IMR-90 (cell line): Measurements from ENCODE around the gene COL5A1. TPM values are rescaled to one million over a fixed set of nuclear protein-coding genes. Genes with fewer than 3 reads are reported as not detected.
A peak's percentile ranks its signal among the peaks of the same experiment; 100 is the strongest.

Experiments used
- ATAC-seq: fragments of 200-7000 bp; cut with Tn5 transposase; 2 replicates; pipeline ENCODE4 v1.9.1; 2020; ENCODE audit warnings: low read depth, mild to moderate bottlenecking, moderate library complexity
- BruUV-seq: library from RNA; stranded (reverse); fragments of 400-500 nt; replicated peaks from 2 replicates; lab custom pipeline; 2021; lab: Mats Ljungman, UMichigan
- CTCF ChIA-PET: fragments of 300-600 bp; formaldehyde crosslinking; extraction: SDS; loops from one replicate; lab custom pipeline; 2021; ENCODE audit warnings: antibody characterized with exemption; lab: Yijun Ruan, JAX
- POLR2A ChIA-PET: fragments of 300-600 bp; sonication (Branson Sonifier 250); formaldehyde crosslinking; loops from one replicate; lab custom pipeline; 2022; ENCODE audit warnings: antibody characterized with exemption; ENCODE audit not compliant: unreplicated experiment; lab: Charles Lee
- DNase-seq: peaks from one replicate; pipeline ENCODE4 v3.0.0; 2013
- H2AFZ ChIP-seq: replicated peaks from 2 replicates; pipeline ENCODE3; 2013; ENCODE audit warnings: low read length, mild to moderate bottlenecking; ENCODE audit not compliant: poor library complexity
- H2AK5ac ChIP-seq: 2 replicates; pipeline ENCODE4 v1.6.1; 2013; ENCODE audit warnings: low read depth, low read length, inconsistent platforms
- H2AK9ac ChIP-seq: replicated peaks from 2 replicates; pipeline ENCODE3; 2013; ENCODE audit warnings: mild to moderate bottlenecking, low read depth, low read length, moderate library complexity; ENCODE audit not compliant: poor library complexity
- H2BK120ac ChIP-seq: 2 replicates; pipeline ENCODE4 v1.6.1; 2013; ENCODE audit warnings: low read depth, low read length, inconsistent platforms
- H2BK15ac ChIP-seq: 3 replicates; pipeline ENCODE4 v1.6.1; 2013; ENCODE audit warnings: low read depth, low read length, inconsistent platforms
- H2BK20ac ChIP-seq: 2 replicates; pipeline ENCODE4 v1.6.1; 2013; ENCODE audit warnings: low read depth, mild to moderate bottlenecking, inconsistent platforms, low read length, moderate library complexity
- H2BK5ac ChIP-seq: 2 replicates; pipeline ENCODE4 v1.6.1; 2013; ENCODE audit warnings: mild to moderate bottlenecking, low read depth, low read length, inconsistent platforms; ENCODE audit not compliant: poor library complexity, severe bottlenecking
- H3K14ac ChIP-seq: replicated peaks from 2 replicates; pipeline ENCODE4 v1.6.1; 2013; ENCODE audit warnings: low read depth, low read length, inconsistent platforms
- H3K18ac ChIP-seq: 2 replicates; pipeline ENCODE4 v1.6.1; 2013; ENCODE audit warnings: low read depth, low read length, control low read depth
- H3K23ac ChIP-seq: 2 replicates; pipeline ENCODE4 v1.6.1; 2013; ENCODE audit warnings: low read depth, low read length, inconsistent platforms
- H3K27ac ChIP-seq: 2 replicates; pipeline ENCODE4 v1.5.1; 2013; ENCODE audit warnings: mild to moderate bottlenecking, control low read depth, low read length; ENCODE audit not compliant: insufficient read depth
- H3K27me3 ChIP-seq: 2 replicates; pipeline ENCODE4 v1.6.1; 2013; ENCODE audit warnings: low read length; ENCODE audit not compliant: control insufficient read depth, insufficient read depth
- H3K36me3 ChIP-seq: 2 replicates; pipeline ENCODE4 v1.6.1; 2013; ENCODE audit warnings: low read length, mixed read lengths; ENCODE audit not compliant: control insufficient read depth, insufficient read depth
- H3K4ac ChIP-seq: 2 replicates; pipeline ENCODE4 v1.6.1; 2013; ENCODE audit warnings: low read depth, low read length, inconsistent platforms
- H3K4me1 ChIP-seq: 2 replicates; pipeline ENCODE4 v1.6.1; 2013; ENCODE audit warnings: low read length, mixed read lengths; ENCODE audit not compliant: control insufficient read depth, insufficient read depth
- H3K4me2 ChIP-seq: 2 replicates; pipeline ENCODE4 v1.6.1; 2013; ENCODE audit warnings: low read depth, mild to moderate bottlenecking, control low read depth, low read length, moderate library complexity
- H3K4me3 ChIP-seq: 2 replicates; pipeline ENCODE4 v1.5.1; 2013; ENCODE audit warnings: low read depth, mild to moderate bottlenecking, control low read depth, low read length, moderate library complexity; ENCODE audit not compliant: insufficient read depth
- H3K56ac ChIP-seq: 2 replicates; pipeline ENCODE4 v1.6.1; 2013; ENCODE audit warnings: low read length, inconsistent platforms; ENCODE audit not compliant: insufficient read depth; ENCODE audit errors: extremely low read depth
- H3K79me1 ChIP-seq, 2 experiments: 2 replicates each; pipeline ENCODE4 v1.6.1; 2013; ENCODE audit warnings: low read length in 2 of 2, inconsistent platforms in 1 of 2, low read depth in 1 of 2
- H3K9ac ChIP-seq: 2 replicates; pipeline ENCODE4 v1.6.1; 2013; ENCODE audit warnings: low read depth, low read length, control low read depth
- H3K9me1 ChIP-seq: 2 replicates; pipeline ENCODE4 v1.6.1; 2013; ENCODE audit warnings: low read length, inconsistent platforms; ENCODE audit not compliant: insufficient read depth
- H3K9me3 ChIP-seq: 2 replicates; pipeline ENCODE4 v1.6.1; 2013; ENCODE audit warnings: low read length; ENCODE audit not compliant: control insufficient read depth, insufficient read depth
- H4K20me1 ChIP-seq: 2 replicates; pipeline ENCODE4 v1.6.1; 2013; ENCODE audit warnings: low read length, inconsistent platforms; ENCODE audit not compliant: insufficient read depth
- H4K5ac ChIP-seq: 2 replicates; pipeline ENCODE4 v1.6.1; 2013; ENCODE audit warnings: mild to moderate bottlenecking, low read depth, low read length, control low read depth
- H4K8ac ChIP-seq, 2 experiments: 2 replicates each; pipeline ENCODE4 v1.6.1; 2013; ENCODE audit warnings: low read depth in 2 of 2, low read length in 2 of 2, control low read depth in 1 of 2, inconsistent platforms in 1 of 2
- H4K91ac ChIP-seq: 2 replicates; pipeline ENCODE4 v1.6.1; 2013; ENCODE audit warnings: low read depth, low read length, inconsistent platforms; ENCODE audit not compliant: insufficient read depth
- BHLHE40 ChIP-seq: fragments of 150-350 bp; IDR thresholded peaks from 2 replicates; pipeline ENCODE4 v1.6.1; 2016; ENCODE audit warnings: mild to moderate bottlenecking, low read depth, low read length
- CEBPB ChIP-seq: IDR thresholded peaks from 2 replicates; pipeline ENCODE4 v1.6.1; 2012; ENCODE audit warnings: low read depth, low read length, improper control_type of control experiment
- CHD1 ChIP-seq: IDR thresholded peaks from 2 replicates; pipeline ENCODE4 v1.6.1; 2012; ENCODE audit warnings: low read depth, low read length, improper control_type of control experiment
- FOS ChIP-seq: fragments of 150-350 bp; IDR thresholded peaks from 2 replicates; pipeline ENCODE4 v1.6.1; 2016; ENCODE audit warnings: low read depth, low read length
- MXI1 ChIP-seq: IDR thresholded peaks from 2 replicates; pipeline ENCODE4 v1.6.1; 2012; ENCODE audit warnings: low read depth, mild to moderate bottlenecking, low read length, moderate library complexity, borderline replicate concordance
- RCOR1 ChIP-seq: IDR thresholded peaks from 2 replicates; pipeline ENCODE4 v1.6.1; 2012; ENCODE audit warnings: mild to moderate bottlenecking, low read length, improper control_type of control experiment; ENCODE audit not compliant: insufficient replicate concordance
- WGBS, 2 experiments: methylation state at CpG; one replicate each; pipeline versions ENCODE4 v1.1.5 to v1.1.7; 2013; ENCODE audit warnings: missing lambda C conversion rate in 2 of 2; ENCODE audit not compliant: insufficient read length in 1 of 2; ENCODE audit errors: extremely low coverage in 2 of 2; 5-methylcytosine and 5-hydroxymethylcytosine counted together
- dilution Hi-C: fragments of 300-500 bp; cut with HindIII; formaldehyde crosslinking; loops from one replicate; pipeline ENCODE4 v1.14.3; 2018; ENCODE audit warnings: low sequenced_read_pairs; ENCODE audit not compliant: unreplicated experiment
- in situ Hi-C: fragments of 300-500 bp; cut with MboI; formaldehyde crosslinking; loops from 3 replicates; pipeline ENCODE4 v1.14.3; 2019; ENCODE audit warnings: low sequenced_read_pairs, inconsistent platforms, mixed read lengths
- intact Hi-C: fragments of 100-400 bp; cut with micrococcal nuclease; formaldehyde crosslinking; loops from 2 replicates; pipeline ENCODE4 v1.10.0; 2022
- polyA plus RNA-seq, 3 experiments: library from polyadenylated mRNA; depleted of rRNA; stranded (reverse); fragments of >200 nt; gene quantifications; 2 replicates each; pipeline ENCODE4 v1.2.3, GENCODE V29; 2012; ENCODE audit warnings: low replicate concordance in 1 of 3
- total RNA-seq: library from RNA; depleted of rRNA; stranded (reverse); fragments of >200 nt; gene quantifications from 2 replicates; pipeline ENCODE4 v1.2.3, GENCODE V29; 2012

COL5A1 gene
- total and polyA plus RNA-seq, 2 of the 4 experiments (the other 2 are of a cell fraction) = 19.2 to 173 TPM

DNA sequence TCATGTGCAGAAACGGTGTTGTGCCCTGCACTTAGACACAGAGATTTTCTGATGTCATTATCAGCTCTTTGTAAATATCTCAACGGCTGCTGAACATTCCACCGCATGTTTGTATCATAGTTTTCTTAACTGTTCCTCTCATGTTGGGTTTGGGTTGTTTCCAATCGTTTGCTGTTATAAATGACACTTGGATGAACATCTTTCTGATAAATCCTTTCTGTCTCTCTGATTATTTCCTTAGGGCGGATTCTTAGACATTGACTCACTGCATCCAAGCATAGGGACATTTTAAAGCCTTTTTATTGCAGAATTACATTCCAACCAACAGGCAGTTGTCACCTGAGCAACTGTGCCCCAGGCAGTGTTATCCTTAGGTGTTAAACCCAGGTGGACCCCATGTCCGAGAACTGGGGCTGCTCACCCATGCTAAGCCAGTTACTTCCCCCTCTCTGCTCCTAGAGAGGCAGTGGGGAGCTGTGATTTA, 28.5 kb downstream of the COL5A1 start:
- H4K5ac ChIP-seq = no peak overlapping the region
- H3K9me1 ChIP-seq = peaks cover 62% of the 10 kb centered on the region
- H3K9ac ChIP-seq = no peak overlapping the region
- no peak overlapping the region for H3K4me3 ChIP-seq
- peaks cover 21% of the 10 kb centered on the region for H3K36me3 ChIP-seq
- H2BK15ac ChIP-seq = no peak overlapping the region
- WGBS, 2 experiments = 0% methylated on average over 1 of the region's 6 CpGs; no CpG with 5 or more reads in 1 of the 2 experiments
- H2AK5ac ChIP-seq = peak overlapping the region; percentile 21; the same call in 1 of the 2 replicates
- ATAC-seq (peak; percentile 75), DNase-seq (peak; percentile 94)
- H3K9me3 ChIP-seq = no peaks in the 10 kb centered on the region
- in situ Hi-C loops (no loop called here), intact Hi-C loops (loop anchor here (1.0 kb wide), 1 partner anchor 8 kb away; no protein-coding TSS in a partner anchor), dilution Hi-C loops (no loop called here)
- H2BK120ac ChIP-seq = 0 out of 2 replicates have a peak overlapping the region, but pooled peaks have one; percentile 16
- ChIA-PET POLR2A (interaction anchor here (0.6 kb wide), 1 partner anchor 25 kb away, joined by 4 read pairs; no protein-coding TSS in a partner anchor), CTCF (interaction anchor here (0.5 kb wide), 1 partner anchor 1673 kb away, joined by 4 read pairs; no protein-coding TSS in a partner anchor)
- no peak overlapping the region; the same call in 1 of the 2 replicates for H3K4me2 ChIP-seq
- peaks cover 40% of the 10 kb centered on the region for H3K4me1 ChIP-seq
- TF ChIP-seq CEBPB (peak; percentile 18; the same call in 1 of the 2 replicates), MXI1 (peak; percentile 42; the same call in 1 of the 2 replicates), RCOR1 (peak; percentile 61), BHLHE40 (peak; percentile 72), FOS (peak; percentile 57; the same call in 1 of the 2 replicates), CHD1 (no peak)
- peak overlapping the region; percentile 16 for H2BK5ac ChIP-seq
- no TSS peak for BruUV-seq
- peaks cover 92% of the 10 kb centered on the region for H4K20me1 ChIP-seq
- H3K14ac ChIP-seq = no peak overlapping the region
- no peak overlapping the region for H3K23ac ChIP-seq
- no peak overlapping the region for H3K4ac ChIP-seq
- H3K27me3 ChIP-seq = no peaks in the 10 kb centered on the region
- no peak overlapping the region for H3K56ac ChIP-seq
- no peak overlapping the region for H4K8ac ChIP-seq
- H2AK9ac ChIP-seq = peak overlapping the region; percentile 51
- peaks cover 55 to 86% of the 10 kb centered on the region in 2 experiments for H3K79me1 ChIP-seq
- H3K27ac ChIP-seq = peak overlapping the region; percentile 12
- H3K18ac ChIP-seq = no peak overlapping the region
- H4K91ac ChIP-seq = no peak overlapping the region; the same call in 1 of the 2 replicates
- H2AFZ ChIP-seq = no peak overlapping the region
- H2BK20ac ChIP-seq = 0 out of 2 replicates have a peak overlapping the region, but pooled peaks have one; percentile 16
